ENCODE measurements around the gene YARS1. TPM values are rescaled to one million over a fixed set of nuclear protein-coding genes. Genes with fewer than 3 reads are reported as not detected.

Gene YARS1
- polyA plus RNA-seq, 3 donors: 38.1 to 42.7 (median 39.8) TPM

DNA sequence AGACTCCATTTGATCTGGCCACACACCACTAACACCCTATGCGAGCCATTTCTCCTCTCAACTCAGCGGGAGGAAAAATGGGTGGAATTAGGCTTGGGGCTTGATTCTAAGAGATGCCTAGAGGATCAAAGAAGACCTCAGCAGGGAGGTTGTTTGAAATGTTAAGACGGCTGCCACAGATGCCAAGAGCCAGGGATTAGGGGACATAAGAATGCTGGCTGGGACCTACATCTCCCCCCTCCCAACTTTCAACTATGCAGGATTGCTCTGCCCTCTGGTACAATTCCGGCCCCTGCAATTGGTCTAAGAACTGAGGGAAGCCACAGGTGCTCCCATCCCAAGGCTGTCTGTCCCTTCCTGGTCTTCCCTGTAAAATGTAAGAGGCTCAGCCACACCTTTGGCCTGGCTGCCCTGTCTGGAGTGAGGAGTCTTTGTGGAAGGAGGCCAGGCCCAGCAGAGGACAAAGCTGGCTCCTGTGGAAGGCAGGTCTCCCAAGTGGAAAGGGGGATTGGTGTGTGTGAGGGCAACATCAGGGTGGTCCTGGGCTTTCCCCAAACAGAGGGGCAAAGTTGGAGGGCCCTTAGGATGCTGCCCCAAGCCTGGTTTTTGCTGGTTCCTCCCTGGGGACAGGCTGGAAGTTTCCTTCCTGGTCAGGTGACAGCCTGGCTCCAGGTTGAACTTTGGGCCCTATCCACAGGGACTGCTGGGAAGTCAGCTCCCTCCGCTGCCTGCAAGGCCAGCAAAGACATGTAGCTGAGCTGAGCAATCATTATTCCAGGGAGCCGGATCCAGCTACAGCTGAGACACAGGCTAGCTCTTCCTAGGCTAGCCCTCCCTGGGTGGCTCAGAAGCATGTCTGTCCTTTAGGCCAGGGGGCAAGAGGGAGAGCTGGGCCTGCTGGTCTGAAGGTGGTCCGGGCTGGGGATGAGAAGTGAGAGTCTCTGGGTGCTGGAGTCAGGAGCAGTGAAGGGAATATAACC is 80.1 kb downstream of the YARS1 start:
- no peak overlapping the region for H3K4me2 ChIP-seq (replicated peaks; ENCODE audit: extremely low read depth, low read length, poor library complexity, severe bottlenecking)

DNA sequence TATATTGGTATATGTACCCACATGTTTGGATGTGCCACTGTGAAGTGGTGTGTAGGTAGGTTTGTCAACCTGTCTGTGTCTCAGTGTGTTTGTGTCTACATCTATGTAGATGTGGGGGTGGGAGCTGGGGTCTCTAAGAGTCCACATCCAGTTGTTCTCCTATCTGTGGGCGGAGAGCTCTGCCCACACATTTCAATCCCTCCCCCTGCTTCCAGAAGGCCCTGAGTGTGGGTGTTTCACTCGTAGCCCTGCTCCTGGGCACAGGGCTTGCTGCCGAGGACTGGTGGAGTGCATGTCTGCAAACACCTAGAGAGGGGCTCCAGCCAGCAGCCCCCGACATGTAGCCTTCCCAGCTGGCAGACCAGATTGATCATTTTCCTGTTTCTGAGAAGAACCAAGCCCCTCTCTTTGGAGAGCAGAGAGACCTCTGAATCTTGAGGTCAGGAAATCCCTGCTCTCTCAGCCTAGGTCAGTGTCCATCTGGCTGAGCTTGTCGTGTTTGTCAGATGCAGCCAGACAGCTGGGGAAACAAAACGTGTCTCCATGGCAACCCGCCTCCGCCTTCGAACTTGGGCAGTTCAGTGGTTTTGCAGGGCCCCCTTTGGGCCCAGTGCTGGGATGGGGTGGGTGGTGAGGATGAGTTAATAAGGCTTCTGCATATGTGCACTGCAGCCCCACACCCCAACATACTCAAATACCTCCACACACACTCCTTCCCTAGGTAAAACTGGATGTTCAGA is 83.4 kb downstream of the YARS1 start:
- TF ChIP-seq, protein P1, sequence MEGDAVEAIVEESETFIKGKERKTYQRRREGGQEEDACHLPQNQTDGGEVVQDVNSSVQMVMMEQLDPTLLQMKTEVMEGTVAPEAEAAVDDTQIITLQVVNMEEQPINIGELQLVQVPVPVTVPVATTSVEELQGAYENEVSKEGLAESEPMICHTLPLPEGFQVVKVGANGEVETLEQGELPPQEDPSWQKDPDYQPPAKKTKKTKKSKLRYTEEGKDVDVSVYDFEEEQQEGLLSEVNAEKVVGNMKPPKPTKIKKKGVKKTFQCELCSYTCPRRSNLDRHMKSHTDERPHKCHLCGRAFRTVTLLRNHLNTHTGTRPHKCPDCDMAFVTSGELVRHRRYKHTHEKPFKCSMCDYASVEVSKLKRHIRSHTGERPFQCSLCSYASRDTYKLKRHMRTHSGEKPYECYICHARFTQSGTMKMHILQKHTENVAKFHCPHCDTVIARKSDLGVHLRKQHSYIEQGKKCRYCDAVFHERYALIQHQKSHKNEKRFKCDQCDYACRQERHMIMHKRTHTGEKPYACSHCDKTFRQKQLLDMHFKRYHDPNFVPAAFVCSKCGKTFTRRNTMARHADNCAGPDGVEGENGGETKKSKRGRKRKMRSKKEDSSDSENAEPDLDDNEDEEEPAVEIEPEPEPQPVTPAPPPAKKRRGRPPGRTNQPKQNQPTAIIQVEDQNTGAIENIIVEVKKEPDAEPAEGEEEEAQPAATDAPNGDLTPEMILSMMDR (IDR thresholded peaks at IDR 0.05): no peak
- no peaks in the 10 kb centered on the region for H3K79me2 ChIP-seq (ENCODE audit: insufficient read depth, low read length)
- no peak overlapping the region for H3K27ac Mint-ChIP-seq
- H3K4me2 ChIP-seq (replicated peaks; ENCODE audit: extremely low read depth, low read length, poor library complexity, severe bottlenecking): no peak overlapping the region
- no peak for DNase-seq
- H3K4me3 Mint-ChIP-seq: no peak overlapping the region
- 65% methylated on average over 6 of the region's 9 CpGs for WGBS (ENCODE audit: insufficient coverage)
- H4K20me1 ChIP-seq (ENCODE audit: insufficient read depth, low read length): no peaks in the 10 kb centered on the region
- H3K9ac ChIP-seq (ENCODE audit: insufficient read depth, low read length, poor library complexity, severe bottlenecking): no peak overlapping the region
- H3K27me3 ChIP-seq (ENCODE audit: control insufficient read depth in 2 of 2, insufficient read depth in 2 of 2, low read length in 2 of 2): no peaks in the 10 kb centered on the region
- H3K27ac ChIP-seq (ENCODE audit: low read depth in 1 of 2, low read length in 2 of 2): no peak overlapping the region
- H3K9me3 Mint-ChIP-seq: no peaks in the 10 kb centered on the region
- no peaks in the 10 kb centered on the region for H3K36me3 ChIP-seq (replicated peaks in 1 of 2; ENCODE audit: control insufficient read depth in 1 of 2, insufficient read depth in 2 of 2, low read length in 2 of 2)
- no peak overlapping the region for H2AFZ ChIP-seq (ENCODE audit: insufficient read depth, low read depth, low read length, poor library complexity, severe bottlenecking)
- no peaks in the 10 kb centered on the region for H3K36me3 Mint-ChIP-seq
- H3K4me3 ChIP-seq (replicated peaks in 1 of 3; ENCODE audit: low read depth in 2 of 3, low read length in 3 of 3): no peak overlapping the region
- no peaks in the 10 kb centered on the region for H3K4me1 Mint-ChIP-seq
- intact Hi-C loops (cut with micrococcal nuclease): no loop called here
- H3K27me3 Mint-ChIP-seq (ENCODE audit: low read depth in 3 of 3): peaks cover 3 to 8% (median 5%) of the 10 kb centered on the region in 3 donors
- H3K4me1 ChIP-seq (ENCODE audit: control insufficient read depth in 1 of 2, insufficient read depth in 2 of 2, low read length in 2 of 2): no peaks in the 10 kb centered on the region
- H3K9me3 ChIP-seq (replicated peaks in 1 of 2; ENCODE audit: control insufficient read depth in 1 of 2, insufficient read depth in 1 of 2, low read length in 2 of 2): no peaks in the 10 kb centered on the region

More for the DNA sequence above, 80.1 kb downstream of the YARS1 start:
- no peaks in the 10 kb centered on the region for H3K36me3 ChIP-seq (replicated peaks in 1 of 2; ENCODE audit: control insufficient read depth in 1 of 2, insufficient read depth in 2 of 2, low read length in 2 of 2)
- DNase-seq: no peak
- H3K4me3 Mint-ChIP-seq: no peak overlapping the region
- H2AFZ ChIP-seq (ENCODE audit: insufficient read depth, low read depth, low read length, poor library complexity, severe bottlenecking): no peak overlapping the region
- peaks cover 0 to 7% of the 10 kb centered on the region in 2 donors for H3K27me3 ChIP-seq (ENCODE audit: control insufficient read depth in 2 of 2, insufficient read depth in 2 of 2, low read length in 2 of 2)
- peak overlapping the region in 2 of 7 donors; percentile 6 to 36 for H3K27ac Mint-ChIP-seq
- H3K36me3 Mint-ChIP-seq: no peaks in the 10 kb centered on the region
- TF ChIP-seq, protein P1 (IDR thresholded peaks at IDR 0.05): no peak
- H3K79me2 ChIP-seq (ENCODE audit: insufficient read depth, low read length): no peaks in the 10 kb centered on the region
- H3K4me1 ChIP-seq (ENCODE audit: control insufficient read depth in 1 of 2, insufficient read depth in 2 of 2, low read length in 2 of 2): peaks cover 6 to 9% of the 10 kb centered on the region in 2 donors
- no peak overlapping the region for H3K4me3 ChIP-seq (replicated peaks in 1 of 3; ENCODE audit: low read depth in 2 of 3, low read length in 3 of 3)
- H4K20me1 ChIP-seq (ENCODE audit: insufficient read depth, low read length): no peaks in the 10 kb centered on the region
- no peak overlapping the region for H3K9ac ChIP-seq (ENCODE audit: insufficient read depth, low read length, poor library complexity, severe bottlenecking)
- 100% methylated on average over 3 of the region's 7 CpGs for WGBS (ENCODE audit: insufficient coverage)
- intact Hi-C loops (cut with micrococcal nuclease): no loop called here
- H3K27me3 Mint-ChIP-seq (ENCODE audit: low read depth in 3 of 3): peaks cover 2 to 15% (median 13%) of the 10 kb centered on the region in 3 donors
- H3K9me3 Mint-ChIP-seq: peaks cover 0 to 3% (median 0%) of the 10 kb centered on the region in 7 donors
- H3K9me3 ChIP-seq (replicated peaks in 1 of 2; ENCODE audit: control insufficient read depth in 1 of 2, insufficient read depth in 1 of 2, low read length in 2 of 2): no peaks in the 10 kb centered on the region
- H3K4me1 Mint-ChIP-seq: peaks cover 4% of the 10 kb centered on the region
- H3K27ac ChIP-seq (ENCODE audit: low read depth in 1 of 2, low read length in 2 of 2): no peak overlapping the region

Measured in CD14-positive monocyte (primary cell).